GM18951 (cell line): ENCODE data around the gene STX8.

Source experiments
- POLR2A ChIP-seq: IDR thresholded peaks from 4 replicates; pipeline ENCODE4 v1.6.1; 2011; ENCODE audit warnings: mild to moderate bottlenecking; ENCODE audit not compliant: insufficient read length, insufficient read depth; ENCODE audit errors: extremely low read depth
- in situ Hi-C: fragments of 300-500 bp; cut with MboI; formaldehyde crosslinking; loops from one replicate; pipeline ENCODE4 v1.12.0; 2022; ENCODE audit warnings: low sequenced_read_pairs, mixed read lengths, inconsistent platforms; ENCODE audit not compliant: unreplicated experiment

STX8 gene

DNA sequence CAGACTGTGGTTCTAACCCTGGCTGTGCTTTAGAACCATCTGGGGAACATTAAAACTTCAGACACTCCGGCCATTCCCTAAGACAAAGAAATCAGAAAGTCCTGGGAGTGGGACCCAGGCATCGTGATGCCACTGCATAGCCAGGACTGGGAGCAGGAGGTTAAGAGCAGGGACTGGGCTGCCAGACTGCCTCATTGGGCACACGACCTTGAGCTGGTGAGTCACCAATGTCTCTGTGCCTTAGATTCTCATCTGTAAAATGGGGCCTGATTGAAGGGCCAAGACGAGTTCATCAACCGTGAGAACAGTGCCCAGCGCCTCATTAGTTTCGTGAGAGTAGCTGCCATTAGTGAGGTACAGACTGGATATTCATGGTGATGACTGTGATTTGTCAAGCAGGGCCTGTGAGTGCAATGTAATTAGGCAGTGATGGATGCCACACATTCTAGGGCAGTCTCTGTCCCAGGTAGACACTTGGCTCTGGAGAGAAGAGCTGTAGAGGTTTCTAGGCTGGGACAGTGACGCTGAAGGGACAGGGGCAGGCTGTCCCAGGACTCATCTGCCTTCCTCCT, 357.5 kb downstream of the STX8 start:
- in situ Hi-C loops: no loop called here
- no peak for TF ChIP-seq POLR2A

DNA sequence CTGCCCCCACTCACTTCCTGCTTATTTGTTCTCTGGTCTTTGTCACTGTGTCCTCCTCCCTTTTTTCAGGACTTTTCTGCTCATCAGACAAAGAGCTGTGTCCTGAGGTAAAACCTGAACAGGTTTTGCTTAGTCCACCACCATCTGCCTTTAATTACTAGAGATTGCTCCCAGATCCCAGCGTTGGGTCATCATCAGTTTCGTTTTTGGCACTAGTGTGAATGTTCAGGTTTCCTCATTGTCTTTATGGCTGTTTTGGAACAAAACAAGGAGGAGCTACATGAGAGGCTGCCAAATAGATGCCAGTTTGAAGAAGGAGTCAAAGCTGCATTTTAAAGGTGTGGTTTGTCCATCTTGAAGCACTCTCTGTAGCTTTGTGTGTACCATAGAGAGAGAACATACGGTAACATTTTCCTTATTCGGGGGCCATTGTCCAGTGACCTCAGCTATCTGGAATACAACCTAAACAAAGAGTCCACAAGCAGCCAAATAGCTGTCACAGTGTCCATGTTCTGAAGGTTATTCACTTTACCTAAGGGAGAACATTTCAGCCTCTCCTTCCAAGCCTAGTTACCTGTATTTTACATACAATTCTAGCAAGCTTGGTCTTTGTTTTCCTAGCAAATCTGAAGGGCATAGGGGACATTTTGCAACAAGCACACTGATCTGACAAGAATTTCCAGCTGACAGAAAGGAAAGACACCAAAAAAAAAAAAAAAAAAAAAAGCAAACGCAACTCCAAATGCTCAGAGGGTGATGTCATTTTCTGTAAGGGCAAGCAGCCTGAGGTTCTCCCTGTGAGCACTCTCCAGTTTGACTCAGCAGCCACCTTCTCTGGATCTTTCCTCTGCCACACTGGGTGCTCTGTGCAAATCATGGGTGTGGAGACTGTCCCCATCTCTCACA, 358.2 kb downstream of the STX8 start:
- no peak for TF ChIP-seq POLR2A
- in situ Hi-C loops: no loop called here

DNA sequence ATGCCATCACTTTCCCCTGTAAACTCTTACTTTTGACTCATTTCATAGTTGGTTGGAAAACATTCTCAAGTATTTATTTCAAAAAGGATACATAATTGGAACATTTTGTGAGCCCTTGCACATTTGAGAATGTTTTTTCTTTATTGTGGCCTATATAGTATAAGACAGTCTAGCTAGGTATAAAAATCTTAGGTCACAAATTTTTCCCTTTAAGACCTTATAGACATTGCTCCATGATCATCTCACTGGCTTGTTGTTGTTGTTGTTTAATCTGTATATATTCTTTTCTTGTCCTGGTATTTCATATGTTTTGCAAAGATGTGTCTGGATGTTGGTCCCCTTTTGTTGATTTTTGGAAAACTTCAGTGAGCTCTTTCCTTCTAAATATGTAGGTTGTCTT, 360.2 kb downstream of the STX8 start:
- in situ Hi-C loops: no loop called here

DNA sequence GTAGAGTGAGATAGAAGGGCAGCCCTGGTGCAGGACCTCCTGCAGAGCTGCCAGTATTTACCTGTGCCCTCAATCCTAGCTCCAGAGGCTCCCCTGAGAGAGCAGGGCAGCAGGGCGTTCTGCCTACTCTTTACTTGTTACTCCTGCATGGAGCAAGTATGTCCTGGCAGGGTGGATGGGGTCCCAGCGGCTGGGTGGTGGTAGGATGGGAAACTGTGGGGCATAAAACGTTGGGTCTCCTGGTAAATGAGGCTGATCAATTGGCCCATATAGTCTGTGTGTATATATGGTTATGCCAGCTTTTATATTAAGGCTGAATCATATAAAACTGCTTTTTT, 362.3 kb downstream of the STX8 start:
- TF ChIP-seq POLR2A: no peak
- in situ Hi-C loops: no loop called here

More for the DNA sequence above, 360.2 kb downstream of the STX8 start:
- no peak for TF ChIP-seq POLR2A

DNA sequence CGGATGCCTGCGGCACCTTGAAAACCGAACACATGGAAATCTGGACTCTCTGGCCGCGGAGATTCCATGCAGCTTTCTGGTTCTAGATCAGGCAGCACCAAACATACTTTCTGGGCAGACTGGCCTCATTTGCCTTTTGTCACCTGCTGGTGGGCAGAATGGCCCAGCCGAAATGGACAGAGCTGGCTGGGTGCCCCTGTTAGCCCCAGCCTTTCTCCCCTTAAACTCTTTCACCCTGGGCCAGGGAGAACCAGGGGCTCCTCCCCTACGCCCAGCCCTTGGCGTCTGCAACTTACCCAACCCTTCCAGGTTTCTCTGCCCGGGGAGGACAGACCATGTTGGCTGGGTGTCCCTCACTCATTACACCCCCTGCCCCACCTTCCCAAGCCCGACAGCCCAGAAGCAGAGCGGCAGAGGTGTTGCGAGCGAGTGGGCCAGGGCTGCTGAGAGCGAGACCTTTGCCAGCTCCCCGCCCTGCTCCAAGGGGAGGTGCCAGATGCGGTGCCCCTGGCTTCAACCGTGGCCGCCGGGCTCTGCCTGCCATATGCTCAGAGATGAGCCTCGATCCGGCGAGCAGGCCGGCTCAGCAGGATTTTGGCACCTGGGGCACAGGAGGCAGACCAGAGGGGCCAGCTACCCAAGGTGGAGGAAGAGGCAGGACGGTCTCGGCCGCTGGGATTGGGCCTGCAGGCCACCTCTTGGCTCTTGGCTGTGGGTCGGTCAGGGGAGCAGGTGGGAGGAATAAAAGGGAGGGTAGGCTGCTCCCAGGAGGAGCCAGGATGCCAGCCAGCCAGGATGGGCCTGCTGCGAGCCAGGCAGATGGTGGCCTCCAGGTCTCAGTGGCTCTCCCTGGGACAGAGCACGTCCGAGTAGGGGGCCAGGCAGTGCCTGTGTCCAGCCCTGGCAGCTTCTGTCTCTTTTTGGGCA, 363.0 kb downstream of the STX8 start:
- in situ Hi-C loops: no loop called here
- no peak for TF ChIP-seq POLR2A

DNA sequence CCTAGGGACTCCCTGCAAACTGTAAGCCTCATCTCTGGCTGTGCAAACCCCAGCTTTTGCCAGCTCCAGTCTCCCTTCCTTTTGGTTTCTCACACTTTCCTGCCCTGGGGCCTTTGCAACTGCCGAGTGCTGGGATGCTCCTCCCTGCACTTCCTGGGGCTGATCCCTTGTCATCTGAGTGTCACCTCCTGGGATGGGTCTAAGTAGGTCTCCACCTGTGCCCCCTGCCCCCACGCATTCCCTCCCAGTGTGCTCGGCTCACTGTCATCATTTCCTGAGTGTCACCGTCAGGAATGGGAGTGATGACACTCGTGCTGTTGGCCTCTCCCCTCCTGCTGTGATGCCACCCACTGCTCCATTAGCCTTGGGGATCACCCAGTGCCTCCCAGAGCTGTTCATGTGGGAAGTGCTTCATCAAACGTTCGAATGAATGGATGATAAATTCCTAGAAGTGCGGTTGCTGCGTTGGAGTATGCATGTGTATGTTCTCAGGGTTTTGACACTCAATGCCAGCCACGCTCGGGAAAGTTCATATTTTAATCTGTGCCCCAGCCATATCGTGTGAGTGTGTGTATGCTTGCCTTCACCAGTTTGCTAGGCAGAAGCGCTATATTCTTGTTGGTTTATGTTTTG, 364.4 kb downstream of the STX8 start:
- in situ Hi-C loops: no loop called here
- no peak for TF ChIP-seq POLR2A

DNA sequence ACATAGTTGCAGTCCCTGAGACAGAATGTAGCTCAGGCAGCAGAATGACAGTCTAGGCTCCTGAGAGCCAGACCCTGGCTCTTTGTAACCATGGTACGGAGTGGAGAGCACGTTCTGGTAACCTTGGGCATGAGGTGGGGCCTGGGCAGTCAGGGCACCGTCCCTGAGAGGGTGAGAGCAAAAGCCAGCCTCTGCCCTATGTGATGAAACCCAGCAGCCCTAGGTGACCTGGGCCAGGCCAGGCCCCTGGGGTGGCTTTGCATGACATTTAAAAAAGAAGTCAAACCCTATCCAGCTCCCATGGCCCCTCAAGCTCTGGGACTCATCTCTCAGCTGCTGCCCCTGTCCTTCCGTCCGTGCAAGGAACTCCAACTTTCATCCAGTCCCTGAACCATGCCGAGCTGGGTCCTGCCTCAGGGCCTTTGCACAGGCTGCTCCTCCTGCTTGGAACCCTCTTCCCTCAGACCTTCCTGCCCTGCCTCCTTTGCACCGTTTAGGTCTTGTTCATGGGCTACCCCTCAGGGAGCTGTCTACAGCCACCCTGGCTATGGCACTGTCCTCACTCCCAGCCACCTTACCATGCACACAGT, 365.7 kb downstream of the STX8 start:
- no peak for TF ChIP-seq POLR2A
- in situ Hi-C loops: no loop called here

DNA sequence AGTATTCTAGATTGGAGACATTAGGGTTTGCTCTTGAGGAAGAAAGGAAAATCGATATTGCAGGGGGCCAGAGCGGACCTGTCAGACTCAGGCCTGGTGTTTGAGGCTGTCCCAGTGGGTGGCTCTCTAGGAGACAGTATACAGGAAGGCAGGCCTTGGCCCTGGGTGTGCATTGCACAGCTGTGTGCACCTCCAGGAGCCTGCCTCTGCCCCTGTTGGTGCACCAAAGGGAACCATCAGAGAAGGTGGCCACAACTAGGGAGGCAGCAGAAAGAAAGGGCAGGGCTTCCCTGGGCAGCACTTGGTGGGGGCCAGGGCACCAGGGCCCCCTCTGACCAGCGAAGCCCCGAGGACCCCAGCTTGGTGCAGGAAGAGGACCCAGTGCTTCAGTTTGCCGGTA, 366.3 kb downstream of the STX8 start:
- in situ Hi-C loops: no loop called here
- TF ChIP-seq POLR2A: no peak

DNA sequence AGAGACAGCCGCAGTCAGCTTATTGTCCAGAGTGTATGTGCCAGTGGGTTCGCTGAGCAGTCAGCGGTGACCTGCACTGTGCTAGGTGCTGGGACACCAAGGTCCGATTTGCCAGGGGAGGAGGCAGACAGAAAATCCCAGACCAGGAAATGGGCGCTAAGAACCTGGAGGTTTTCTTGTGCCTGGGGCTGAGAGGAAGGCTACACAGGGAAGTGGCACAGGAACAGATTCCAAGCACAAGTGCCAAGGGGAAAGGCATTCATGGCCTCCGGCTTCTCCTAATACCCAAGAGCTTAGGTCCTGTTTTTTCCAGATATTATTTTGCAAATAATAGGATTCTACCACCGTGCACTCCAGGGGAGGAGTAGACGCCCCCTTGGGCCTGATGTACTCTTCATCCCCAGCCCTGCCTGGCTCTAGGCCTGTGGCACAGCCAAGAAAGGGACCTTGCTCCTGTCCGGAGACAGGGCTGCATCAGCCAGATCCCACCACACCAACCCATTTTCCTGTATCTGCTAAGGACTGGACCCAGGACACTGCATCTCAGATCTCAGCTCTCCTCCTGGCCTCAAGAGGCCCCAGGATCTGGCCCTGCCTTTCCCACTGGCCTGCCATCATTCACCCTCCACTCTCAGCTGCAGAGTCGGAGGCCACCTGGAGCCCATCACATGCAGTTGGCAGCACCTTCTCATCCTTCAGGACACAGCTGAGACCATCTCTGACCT, 367.1 kb downstream of the STX8 start:
- in situ Hi-C loops: no loop called here

DNA sequence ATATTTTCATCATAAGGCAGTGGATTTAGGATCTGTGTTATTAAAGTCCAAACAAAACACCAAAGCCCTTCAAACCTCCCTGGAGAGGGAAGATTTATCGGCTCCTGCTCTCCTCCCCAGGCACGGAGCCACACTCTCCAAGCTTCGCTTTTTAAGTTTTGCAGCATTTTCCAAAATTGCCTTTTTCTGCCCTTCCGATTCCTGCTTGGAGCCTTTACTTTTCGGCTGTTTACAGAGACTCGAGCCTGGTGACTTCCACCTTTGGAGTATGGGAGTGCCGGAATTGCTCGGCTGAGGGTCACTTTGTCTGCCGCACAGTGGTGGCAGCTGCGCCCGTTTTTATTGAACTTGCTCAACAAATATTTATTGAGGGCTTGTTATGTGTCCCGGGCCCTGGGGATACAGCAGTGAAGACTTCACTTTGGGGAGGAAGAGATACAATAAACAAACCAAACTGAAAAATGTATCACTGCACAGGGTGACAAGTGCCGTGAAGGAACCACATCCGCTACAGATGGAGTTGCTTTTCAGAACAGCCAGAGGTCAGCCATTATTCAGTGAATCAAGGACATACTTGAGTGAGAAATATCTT, 368.8 kb downstream of the STX8 start:
- TF ChIP-seq POLR2A: no peak
- in situ Hi-C loops: no loop called here

More for the DNA sequence above, 367.1 kb downstream of the STX8 start:
- TF ChIP-seq POLR2A: no peak

DNA sequence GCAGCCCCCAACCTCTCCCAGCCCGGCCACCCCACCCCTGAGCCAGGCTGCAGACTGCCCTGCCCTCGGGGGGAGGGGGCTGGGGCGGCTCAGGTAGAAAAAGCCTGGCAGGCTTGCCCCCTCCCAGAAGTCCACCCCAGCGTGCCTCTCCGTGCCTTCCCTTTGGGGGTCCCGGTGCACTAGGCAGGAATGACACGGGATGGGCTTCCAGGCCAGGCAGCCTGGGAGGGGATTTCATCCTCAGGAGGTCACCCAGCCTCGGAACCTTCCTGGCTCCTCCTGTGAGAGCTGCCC, 369.3 kb downstream of the STX8 start:
- in situ Hi-C loops: no loop called here
- TF ChIP-seq POLR2A: no peak
